Skeletal muscle cell (primary cell): ENCODE data around the gene SPDYC.

ENCODE experiments used
- DNase-seq: peaks from one replicate; pipeline ENCODE4 v3.0.0-alpha.2; 2010; ENCODE audit warnings: low read depth
- H3K4me3 ChIP-seq: 2 replicates; pipeline ENCODE4 v1.5.1; 2011; ENCODE audit warnings: low read depth, mild to moderate bottlenecking, control low read depth, low read length, moderate library complexity

The SPDYC gene

DNA sequence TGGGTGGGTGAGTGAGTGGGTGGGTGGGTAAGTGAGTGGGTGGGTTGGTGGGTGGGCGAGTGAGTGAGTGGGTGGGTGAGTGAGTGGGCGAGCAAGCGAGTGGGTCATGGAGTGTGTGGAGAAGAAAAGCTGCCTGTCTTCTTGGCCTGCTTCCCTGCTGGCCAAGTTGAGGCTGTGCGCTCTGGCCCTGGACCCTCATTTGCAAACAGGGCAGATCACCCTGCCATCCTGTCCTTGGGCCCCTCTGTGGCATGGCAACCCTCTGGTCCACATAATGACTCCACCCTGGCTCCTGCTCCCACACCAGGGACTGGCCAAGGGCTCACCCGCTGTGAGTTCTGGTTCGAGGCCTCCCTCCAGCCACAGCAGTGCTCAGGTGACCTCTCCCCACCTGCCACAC, 46.8 kb downstream of the SPDYC start:
- no peak for DNase-seq
- H3K4me3 ChIP-seq = no peak overlapping the region

- no peak overlapping the region for H3K4me3 ChIP-seq
- DNase-seq = no peak
These were observed 47.7 kb downstream of the SPDYC start for GRCh38 chr11:65217441-65218423.

DNA sequence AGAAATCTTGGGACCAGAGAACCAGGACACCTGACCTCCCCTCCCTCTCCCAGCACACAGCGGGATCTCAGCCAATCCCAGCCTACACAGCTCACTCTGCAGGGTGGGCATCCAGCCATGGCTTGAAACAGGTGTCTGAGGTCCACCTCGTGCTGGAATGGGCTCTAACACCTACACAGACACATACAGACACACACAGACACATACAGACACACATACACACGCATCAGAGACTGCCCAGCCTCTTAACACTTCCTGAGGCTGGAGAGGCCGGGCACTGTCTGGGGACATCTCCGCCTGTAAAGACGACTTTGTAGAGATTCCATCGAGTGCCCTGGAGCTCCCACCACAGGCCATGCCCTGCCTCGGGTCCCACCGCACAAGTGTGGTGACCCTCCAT, 48.4 kb downstream of the SPDYC start:
- no peak for DNase-seq
- no peak overlapping the region for H3K4me3 ChIP-seq

DNA sequence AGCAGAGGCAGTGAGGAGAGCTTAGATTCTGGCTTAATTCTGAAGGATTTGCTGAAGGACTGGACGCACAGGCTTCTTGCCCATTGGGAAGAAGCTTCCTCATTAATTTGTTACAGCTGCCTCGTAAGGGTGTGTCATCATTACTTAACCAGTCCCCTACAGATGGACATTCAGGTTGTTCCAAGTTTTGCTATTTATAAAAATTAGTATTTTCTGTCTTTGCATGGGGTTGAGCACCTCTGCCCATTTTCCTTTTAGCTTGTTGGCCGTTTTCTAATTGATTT, 49.8 kb downstream of the SPDYC start:
- no peak for DNase-seq
- H3K4me3 ChIP-seq = no peak overlapping the region

- DNase-seq = no peak
- H3K4me3 ChIP-seq = no peak overlapping the region
These were observed 51.0 kb downstream of the SPDYC start for GRCh38 chr11:65221026-65221425.
